ENCODE data around the gene ZBTB17.

ZBTB17 gene

GRCh38 chr1:16014509-16015482 lies 38.9 kb upstream of the ZBTB17 start:
- no peak for TF ChIP-seq CTCF (IDR thresholded peaks at IDR 0.05; ENCODE audit: insufficient read depth, low read depth, low read length, missing control alignments)
- DNase-seq (ENCODE audit: low read depth), result no peak
- H3K4me3 ChIP-seq (ENCODE audit: low read length), result no peak overlapping the region

- TF ChIP-seq CTCF (IDR thresholded peaks at IDR 0.05; ENCODE audit: insufficient read depth, low read depth, low read length, missing control alignments), result no peak
- no peak overlapping the region for H3K4me3 ChIP-seq (ENCODE audit: low read length)
- DNase-seq (ENCODE audit: low read depth), result no peak
Measured at GRCh38 chr1:16013908-16014258, 38.0 kb upstream of the ZBTB17 start.

GRCh38 chr1:16013220-16013907 lies 37.5 kb upstream of the ZBTB17 start:
- DNase-seq (ENCODE audit: low read depth), result peak; percentile 48
- H3K4me3 ChIP-seq (ENCODE audit: low read length), result no peak overlapping the region
- no peak for TF ChIP-seq CTCF (IDR thresholded peaks at IDR 0.05; ENCODE audit: insufficient read depth, low read depth, low read length, missing control alignments)

- no peak overlapping the region for H3K4me3 ChIP-seq (ENCODE audit: low read length)
- no peak for TF ChIP-seq CTCF (IDR thresholded peaks at IDR 0.05; ENCODE audit: insufficient read depth, low read depth, low read length, missing control alignments)
- DNase-seq (ENCODE audit: low read depth), result peak; percentile 59
Measured at GRCh38 chr1:16012590-16013219, 36.8 kb upstream of the ZBTB17 start.

- no peak for DNase-seq (ENCODE audit: low read depth)
- TF ChIP-seq CTCF (IDR thresholded peaks at IDR 0.05; ENCODE audit: insufficient read depth, low read depth, low read length, missing control alignments), result no peak
- H3K4me3 ChIP-seq (ENCODE audit: low read length), result no peak overlapping the region
Measured at GRCh38 chr1:16011936-16012589, 36.2 kb upstream of the ZBTB17 start.

GRCh38 chr1:16010837-16011236 lies 34.9 kb upstream of the ZBTB17 start:
- H3K4me3 ChIP-seq (ENCODE audit: low read length), result no peak overlapping the region
- no peak for TF ChIP-seq CTCF (IDR thresholded peaks at IDR 0.05; ENCODE audit: insufficient read depth, low read depth, low read length, missing control alignments)
- no peak for DNase-seq (ENCODE audit: low read depth)
